Mucosa of descending colon (tissue), 3 donors: ENCODE data around the gene MAML1. TPM values are rescaled to one million over a fixed set of nuclear protein-coding genes. Genes with fewer than 3 reads are reported as not detected.
"Not testable (repeated sequence)": the region's sequence is repeated elsewhere in the genome, so short reads cannot be mapped to it uniquely, and the experiment has no call there.

ENCODE experiments used
- ATAC-seq: fragments of 200-7000 bp; cut with Tn5 transposase; one replicate; pipeline ENCODE4 v1.9.1; 2020; ENCODE audit warnings: mild to moderate bottlenecking, moderate library complexity
- DNase-seq, 3 donors: peaks; one replicate each; pipeline ENCODE4 v3.0.0-alpha.2; 2020
- H3K36me3 ChIP-seq: fragments of 200-600 bp; one replicate; pipeline ENCODE4 v1.8.0; 2021; ENCODE audit warnings: low read depth, mild to moderate bottlenecking
- H3K4me1 ChIP-seq: fragments of 200-600 bp; one replicate; pipeline ENCODE4 v1.8.0; 2021; ENCODE audit warnings: low read depth, mild to moderate bottlenecking
- H3K4me3 ChIP-seq: fragments of 200-600 bp; one replicate; pipeline ENCODE4 v1.8.0; 2021; ENCODE audit warnings: mild to moderate bottlenecking
- H3K9me3 ChIP-seq: fragments of 200-600 bp; one replicate; pipeline ENCODE4 v1.8.0; 2021; ENCODE audit warnings: mild to moderate bottlenecking
- intact Hi-C, 2 donors: fragments of 100-400 bp; cut with DNase I in 1 of 2; cut with micrococcal nuclease in 1 of 2; formaldehyde crosslinking; loops; one replicate each; pipeline versions ENCODE4 v1.11.0 to v1.11.1; 2022; cut with DNase I, micrococcal nuclease
- long read RNA-seq, 2 donors: library from polyadenylated mRNA; unstranded; transcript quantifications; one replicate each; pipeline ENCODE4 v2.0.0, GENCODE V29; 2019 to 2021
- total RNA-seq, 3 donors: library from RNA; stranded (reverse); fragmentation: NEBNext Ultra II Directional in 2 of 3; extraction: Animal tissue kit (Norgen Biotek cat#: 25700) in 2 of 3; gene quantifications; one replicate each; pipeline versions ENCODE4 v1.2.1 to v1.2.4, GENCODE V29; 2021 to 2023
- TF ChIP-seq, protein P1 (sequence below): fragments of 200-600 bp; IDR thresholded peaks from one replicate; pipeline ENCODE4 v1.8.0; 2022; ENCODE audit warnings: antibody characterized with exemption, mild to moderate bottlenecking
- donor health status: DM: no; HTN: no; CAD: no; lungs with moderate emphysema.
- donor health status: DM: no; HTN: no; CAD: no.
- donor health status: DM: no; HTN: yes; CAD: no.

MAML1 gene
- 10 to 100 TPM; 26.0 to 34.0 (median 28.6) TPM for total RNA-seq
- long read RNA-seq, donor 1, full-length matches to known transcripts = 4 of 19 reads
- long read RNA-seq, donor 1, partial matches to known transcripts = 14 of 19 reads
- long read RNA-seq, donor 1, other reads (novel, unspliced or antisense) = 1 of 19 reads
- long read RNA-seq, donor 2, partial matches to known transcripts = 0 of 1 reads
- long read RNA-seq, donor 2, other reads (novel, unspliced or antisense) = 1 of 1 reads

DNA sequence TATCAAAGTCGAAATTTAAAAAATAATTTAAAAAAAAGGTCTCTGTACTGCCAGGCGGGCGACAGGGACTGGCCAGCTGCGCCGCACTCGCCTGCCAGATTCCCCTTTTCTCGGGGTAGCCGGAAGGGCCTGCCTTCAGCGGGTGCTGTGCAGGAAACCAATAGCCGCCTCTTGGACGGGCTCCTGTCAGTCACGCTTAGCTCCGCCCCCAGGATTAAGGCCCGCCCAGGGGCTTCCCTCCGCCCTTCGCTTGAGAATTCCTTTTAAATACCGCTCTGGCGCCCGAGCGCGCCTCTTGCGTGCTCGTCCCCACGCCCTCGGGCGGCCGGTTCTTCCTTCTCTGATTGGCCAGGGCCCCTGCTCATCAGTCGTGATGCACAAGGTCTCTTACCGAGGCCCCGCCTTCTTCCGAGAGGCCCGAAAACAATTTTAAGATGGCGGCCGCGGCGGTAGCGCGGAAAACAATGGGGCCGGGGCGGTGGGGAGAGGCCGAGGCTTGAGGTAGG lies at the start of gene MAML1:
Gene MAML1, plus strand, starts transcription at position 411 of the 506 bp plus-strand sequence. CDS start 291 bp downstream, outside the sequence.
- intact Hi-C loops = no loop called here
- Histone ChIP-seq H3K36me3 (peaks cover 8% of the 10 kb centered on the region), H3K4me3 (peak within 1 kb of the TSS; percentile 87), H3K9me3 (no peaks in the 10 kb centered on the region), H3K4me1 (peaks cover 27% of the 10 kb centered on the region)
- DNase-seq (peak; percentile 100), ATAC-seq (peak; percentile 97)
- TF ChIP-seq, protein P1, sequence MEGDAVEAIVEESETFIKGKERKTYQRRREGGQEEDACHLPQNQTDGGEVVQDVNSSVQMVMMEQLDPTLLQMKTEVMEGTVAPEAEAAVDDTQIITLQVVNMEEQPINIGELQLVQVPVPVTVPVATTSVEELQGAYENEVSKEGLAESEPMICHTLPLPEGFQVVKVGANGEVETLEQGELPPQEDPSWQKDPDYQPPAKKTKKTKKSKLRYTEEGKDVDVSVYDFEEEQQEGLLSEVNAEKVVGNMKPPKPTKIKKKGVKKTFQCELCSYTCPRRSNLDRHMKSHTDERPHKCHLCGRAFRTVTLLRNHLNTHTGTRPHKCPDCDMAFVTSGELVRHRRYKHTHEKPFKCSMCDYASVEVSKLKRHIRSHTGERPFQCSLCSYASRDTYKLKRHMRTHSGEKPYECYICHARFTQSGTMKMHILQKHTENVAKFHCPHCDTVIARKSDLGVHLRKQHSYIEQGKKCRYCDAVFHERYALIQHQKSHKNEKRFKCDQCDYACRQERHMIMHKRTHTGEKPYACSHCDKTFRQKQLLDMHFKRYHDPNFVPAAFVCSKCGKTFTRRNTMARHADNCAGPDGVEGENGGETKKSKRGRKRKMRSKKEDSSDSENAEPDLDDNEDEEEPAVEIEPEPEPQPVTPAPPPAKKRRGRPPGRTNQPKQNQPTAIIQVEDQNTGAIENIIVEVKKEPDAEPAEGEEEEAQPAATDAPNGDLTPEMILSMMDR = no peak

DNA sequence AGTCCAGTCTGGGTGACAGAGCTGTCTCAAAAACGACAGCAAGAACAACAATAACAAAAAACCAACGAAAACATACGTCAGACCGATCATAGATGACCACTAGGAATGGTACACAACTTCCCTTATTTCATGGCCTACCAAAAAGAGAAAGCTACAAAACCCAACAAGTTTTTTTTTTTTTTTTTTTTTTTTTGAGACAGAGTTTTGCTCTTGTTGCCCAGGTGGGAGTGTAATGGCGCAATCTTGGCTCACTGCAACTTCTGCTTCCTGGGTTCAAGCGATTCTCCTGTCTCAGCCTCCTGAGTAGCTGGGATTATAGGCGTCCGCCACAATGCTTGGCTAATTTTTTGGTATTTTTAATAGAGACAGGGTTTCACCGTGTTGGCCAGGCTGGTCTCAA lies 43.4 kb upstream of the MAML1 start:
- H3K4me1 ChIP-seq, H3K36me3 ChIP-seq, H3K9me3 ChIP-seq, ATAC-seq, intact Hi-C loops, H3K4me3 ChIP-seq: not testable (repeated sequence)
- peak in 1 of 3 donors; percentile 4 for DNase-seq

DNA sequence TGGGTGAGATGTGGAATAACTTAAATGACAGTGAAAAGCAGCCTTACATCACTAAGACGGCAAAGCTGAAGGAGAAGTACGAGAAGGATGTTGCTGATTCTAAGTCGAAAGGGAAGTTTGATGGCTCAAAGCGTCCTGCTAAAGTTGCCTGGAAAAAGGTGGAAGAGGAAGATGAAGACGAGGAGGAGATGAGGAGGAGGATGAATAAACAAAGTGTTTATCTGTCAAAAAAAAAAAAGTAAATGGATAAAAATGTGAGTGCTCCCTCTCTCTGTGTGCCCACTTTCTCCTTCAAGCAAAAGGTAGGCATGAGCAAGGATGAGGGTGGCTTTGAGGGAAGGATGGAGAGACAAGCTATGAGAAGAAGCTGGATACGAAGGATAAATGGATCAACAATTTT lies 38.1 kb upstream of the MAML1 start:
- Histone ChIP-seq H3K4me1 (peaks cover 14% of the 10 kb centered on the region), H3K36me3 (no peaks in the 10 kb centered on the region), H3K4me3 (no peak overlapping the region), H3K9me3 (no peaks in the 10 kb centered on the region)
- TF ChIP-seq, protein P1 = no peak
- intact Hi-C loops = no loop called here
- DNase-seq (no peak), ATAC-seq (no peak)

GRCh38 chr5:179696603-179697002 lies 36.0 kb upstream of the MAML1 start:
- TF ChIP-seq, protein P1 = no peak
- DNase-seq (no peak), ATAC-seq (no peak)
- H3K36me3 ChIP-seq = no peaks in the 10 kb centered on the region
- no peaks in the 10 kb centered on the region for H3K9me3 ChIP-seq
- peaks cover 14% of the 10 kb centered on the region for H3K4me1 ChIP-seq
- intact Hi-C loops = no loop called here
- H3K4me3 ChIP-seq = no peak overlapping the region

DNA sequence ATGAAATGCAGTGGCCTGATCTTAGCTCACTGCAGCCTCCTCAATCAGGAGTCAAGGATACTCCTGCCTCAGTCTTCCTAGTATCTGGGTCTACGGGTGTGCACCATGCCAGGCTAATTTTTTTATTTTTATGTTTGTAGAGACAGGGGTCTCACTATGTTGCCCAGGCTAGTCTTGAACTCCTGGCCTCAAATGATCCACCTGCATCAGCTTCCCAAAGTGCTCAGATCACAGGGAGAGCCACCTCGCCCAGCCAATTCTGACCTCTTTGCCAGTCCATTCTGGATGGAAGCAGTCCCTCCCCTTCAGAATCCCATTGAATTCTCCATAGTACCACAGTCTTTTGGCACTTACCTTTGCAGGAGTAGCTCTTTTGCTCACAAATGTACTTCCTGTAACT lies 35.5 kb upstream of the MAML1 start:
- H3K36me3 ChIP-seq = no peaks in the 10 kb centered on the region
- no peaks in the 10 kb centered on the region for H3K9me3 ChIP-seq
- TF ChIP-seq, protein P1 = no peak
- H3K4me3 ChIP-seq = no peak overlapping the region
- H3K4me1 ChIP-seq = peaks cover 14% of the 10 kb centered on the region
- intact Hi-C loops = no loop called here
- DNase-seq (no peak), ATAC-seq (no peak)

GRCh38 chr5:179697543-179697942 lies 35.1 kb upstream of the MAML1 start:
- H3K9me3 ChIP-seq, H3K36me3 ChIP-seq, intact Hi-C loops, ATAC-seq, H3K4me3 ChIP-seq: not testable (repeated sequence)
- DNase-seq = peak in 2 of 3 donors; percentile 12 to 36
- H3K4me1 ChIP-seq = peaks cover 14% of the 10 kb centered on the region
